ENCODE measurements around the gene DPP7. TPM values are rescaled to one million over a fixed set of nuclear protein-coding genes. Genes with fewer than 3 reads are reported as not detected.

DPP7 gene
- total and polyA plus RNA-seq, 2 experiments from 2014 or later: 19.7 to 26.8 TPM

DNA sequence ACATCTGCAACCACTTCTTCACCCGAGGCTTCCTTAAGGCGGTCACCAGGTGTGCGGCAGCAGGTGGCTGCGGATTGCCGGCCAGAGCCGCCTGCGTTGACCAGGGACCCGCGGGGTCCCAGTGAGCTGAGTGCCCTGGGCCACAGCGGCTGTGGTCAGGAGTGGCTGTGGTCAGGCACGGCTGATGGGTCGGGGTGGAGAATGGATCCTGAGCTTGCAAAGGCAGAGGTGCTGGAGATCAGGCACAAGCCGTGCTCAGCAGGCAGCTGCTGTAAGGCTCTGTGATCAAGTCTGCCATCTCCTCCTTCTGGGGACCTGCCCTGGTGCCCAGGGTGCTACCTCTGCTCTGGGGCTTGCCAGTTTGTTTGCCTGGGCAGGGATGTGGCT lies 35.1 kb downstream of the DPP7 start:
- no peaks in the 10 kb centered on the region for H3K79me2 ChIP-seq (replicated peaks; ENCODE audit: insufficient read depth)

More for the DNA sequence above, 35.1 kb downstream of the DPP7 start:
- Mint-ChIP-seq H3K4me3 (peak overlapping the region; percentile 49; the same call in 2 of the 3 replicates), H3K27me3 (ENCODE audit: insufficient read depth, low read depth, poor library complexity) (peaks cover 43% of the 10 kb centered on the region), H3K36me3 (ENCODE audit: low read depth) (no peaks in the 10 kb centered on the region), H3K27ac (no peak overlapping the region), H3K4me1 (peaks cover 13% of the 10 kb centered on the region), H3K9me3 (no peaks in the 10 kb centered on the region)
- H3K36me3 ChIP-seq (ENCODE audit: insufficient read depth): no peaks in the 10 kb centered on the region
- peak overlapping the region; percentile 88 for H3K4me2 ChIP-seq
- H3K9me2 ChIP-seq (ENCODE audit: insufficient read depth): no peaks in the 10 kb centered on the region
- DNase-seq (ENCODE audit: low spot score) (no peak), ATAC-seq (no peak)
- H2AFZ ChIP-seq: no peak overlapping the region; the same call in 1 of the 2 replicates
- H3K4me3 ChIP-seq: no peak overlapping the region
- H3K27ac ChIP-seq (ENCODE audit: low read depth): no peak overlapping the region
- H3K27me3 ChIP-seq (ENCODE audit: insufficient read depth): peaks cover 40% of the 10 kb centered on the region
- no peak for TF ChIP-seq EZH2 (IDR thresholded peaks at IDR 0.05; ENCODE audit: low read depth, unreplicated experiment)
- TF ChIP-seq, protein P1, sequence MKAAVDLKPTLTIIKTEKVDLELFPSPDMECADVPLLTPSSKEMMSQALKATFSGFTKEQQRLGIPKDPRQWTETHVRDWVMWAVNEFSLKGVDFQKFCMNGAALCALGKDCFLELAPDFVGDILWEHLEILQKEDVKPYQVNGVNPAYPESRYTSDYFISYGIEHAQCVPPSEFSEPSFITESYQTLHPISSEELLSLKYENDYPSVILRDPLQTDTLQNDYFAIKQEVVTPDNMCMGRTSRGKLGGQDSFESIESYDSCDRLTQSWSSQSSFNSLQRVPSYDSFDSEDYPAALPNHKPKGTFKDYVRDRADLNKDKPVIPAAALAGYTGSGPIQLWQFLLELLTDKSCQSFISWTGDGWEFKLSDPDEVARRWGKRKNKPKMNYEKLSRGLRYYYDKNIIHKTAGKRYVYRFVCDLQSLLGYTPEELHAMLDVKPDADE (IDR thresholded peaks at IDR 0.05): no peak
- no peak for TF ChIP-seq CREB1 (CRISPR knock-in tag; IDR thresholded peaks at IDR 0.05; ENCODE audit: low read depth)
- no peak for TF ChIP-seq ZNF462 (CRISPR knock-in tag; IDR thresholded peaks at IDR 0.05)
- TF ChIP-seq, protein P2, sequence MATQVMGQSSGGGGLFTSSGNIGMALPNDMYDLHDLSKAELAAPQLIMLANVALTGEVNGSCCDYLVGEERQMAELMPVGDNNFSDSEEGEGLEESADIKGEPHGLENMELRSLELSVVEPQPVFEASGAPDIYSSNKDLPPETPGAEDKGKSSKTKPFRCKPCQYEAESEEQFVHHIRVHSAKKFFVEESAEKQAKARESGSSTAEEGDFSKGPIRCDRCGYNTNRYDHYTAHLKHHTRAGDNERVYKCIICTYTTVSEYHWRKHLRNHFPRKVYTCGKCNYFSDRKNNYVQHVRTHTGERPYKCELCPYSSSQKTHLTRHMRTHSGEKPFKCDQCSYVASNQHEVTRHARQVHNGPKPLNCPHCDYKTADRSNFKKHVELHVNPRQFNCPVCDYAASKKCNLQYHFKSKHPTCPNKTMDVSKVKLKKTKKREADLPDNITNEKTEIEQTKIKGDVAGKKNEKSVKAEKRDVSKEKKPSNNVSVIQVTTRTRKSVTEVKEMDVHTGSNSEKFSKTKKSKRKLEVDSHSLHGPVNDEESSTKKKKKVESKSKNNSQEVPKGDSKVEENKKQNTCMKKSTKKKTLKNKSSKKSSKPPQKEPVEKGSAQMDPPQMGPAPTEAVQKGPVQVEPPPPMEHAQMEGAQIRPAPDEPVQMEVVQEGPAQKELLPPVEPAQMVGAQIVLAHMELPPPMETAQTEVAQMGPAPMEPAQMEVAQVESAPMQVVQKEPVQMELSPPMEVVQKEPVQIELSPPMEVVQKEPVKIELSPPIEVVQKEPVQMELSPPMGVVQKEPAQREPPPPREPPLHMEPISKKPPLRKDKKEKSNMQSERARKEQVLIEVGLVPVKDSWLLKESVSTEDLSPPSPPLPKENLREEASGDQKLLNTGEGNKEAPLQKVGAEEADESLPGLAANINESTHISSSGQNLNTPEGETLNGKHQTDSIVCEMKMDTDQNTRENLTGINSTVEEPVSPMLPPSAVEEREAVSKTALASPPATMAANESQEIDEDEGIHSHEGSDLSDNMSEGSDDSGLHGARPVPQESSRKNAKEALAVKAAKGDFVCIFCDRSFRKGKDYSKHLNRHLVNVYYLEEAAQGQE (IDR thresholded peaks at IDR 0.05; ENCODE audit: unreplicated experiment): no peak
- TF ChIP-seq CTCF (conservative IDR thresholded peaks at IDR 0.05; ENCODE audit: low read depth in 2 of 2): no peak
- no peak for TF ChIP-seq NANOG (IDR thresholded peaks at IDR 0.05; ENCODE audit: borderline replicate concordance)
- TF ChIP-seq JUNB (IDR thresholded peaks at IDR 0.05; ENCODE audit: unreplicated experiment): no peak
- H4K20me1 ChIP-seq (replicated peaks; ENCODE audit: insufficient read depth): 0 out of 2 replicates have a peak, but pooled peaks cover 6% of the 10 kb centered on the region
- peaks cover 21% of the 10 kb centered on the region for H3F3A ChIP-seq (replicated peaks; ENCODE audit: low read depth)
- peaks cover 24% of the 10 kb centered on the region for H3K4me1 ChIP-seq (ENCODE audit: insufficient read depth)
